GM23248 (cell line): Measurements from ENCODE around the gene NAA80. TPM values are rescaled to one million over a fixed set of nuclear protein-coding genes. Genes with fewer than 3 reads are reported as not detected.
A peak's percentile ranks its signal among the peaks of the same experiment; 100 is the strongest.

Source experiments
- DNase-seq: peaks from one replicate; pipeline ENCODE4 v3.0.0-alpha.2; 2015
- H2AFZ ChIP-seq: fragments of 200-600 bp; sonication (generic); 2 replicates; pipeline ENCODE4 v1.6.1; 2016; ENCODE audit warnings: antibody characterized with exemption
- H3F3A ChIP-seq: fragments of 200-600 bp; sonication (generic); 2 replicates; pipeline ENCODE4 v1.6.1; 2016; ENCODE audit warnings: mild to moderate bottlenecking, antibody characterized with exemption, mixed run types; ENCODE audit not compliant: insufficient read depth
- H3K27ac ChIP-seq: fragments of 200-600 bp; sonication (generic); 2 replicates; pipeline ENCODE4 v1.5.1; 2016; ENCODE audit warnings: mild to moderate bottlenecking
- H3K27me3 ChIP-seq: fragments of 200-600 bp; sonication (generic); replicated peaks from 2 replicates; pipeline ENCODE4 v1.6.1; 2016; ENCODE audit warnings: mild to moderate bottlenecking; ENCODE audit not compliant: insufficient read depth
- H3K36me3 ChIP-seq: fragments of 200-600 bp; sonication (generic); 2 replicates; pipeline ENCODE4 v1.6.1; 2016; ENCODE audit warnings: low read depth, mild to moderate bottlenecking
- H3K4me1 ChIP-seq: fragments of 200-600 bp; sonication (generic); 2 replicates; pipeline ENCODE4 v1.6.1; 2016; ENCODE audit warnings: mild to moderate bottlenecking; ENCODE audit not compliant: insufficient read depth
- H3K4me2 ChIP-seq: fragments of 200-600 bp; sonication (generic); one replicate; pipeline ENCODE4 v1.6.1; 2016; ENCODE audit warnings: mild to moderate bottlenecking; ENCODE audit not compliant: unreplicated experiment
- H3K4me3 ChIP-seq: fragments of 200-600 bp; sonication (generic); 2 replicates; pipeline ENCODE4 v1.5.1; 2016; ENCODE audit warnings: mild to moderate bottlenecking
- H3K79me2 ChIP-seq: fragments of 200-600 bp; sonication (generic); 2 replicates; pipeline ENCODE4 v1.6.1; 2016; ENCODE audit warnings: mild to moderate bottlenecking; ENCODE audit not compliant: insufficient read depth
- H3K9ac ChIP-seq: fragments of 200-600 bp; sonication (generic); 2 replicates; pipeline ENCODE4 v1.6.1; 2016; ENCODE audit warnings: mild to moderate bottlenecking
- H3K9me2 ChIP-seq: fragments of 200-600 bp; sonication (generic); 2 replicates; pipeline ENCODE4 v1.6.1; 2016; ENCODE audit warnings: mixed run types, mild to moderate bottlenecking, moderate library complexity; ENCODE audit not compliant: insufficient read depth
- H3K9me3 ChIP-seq: fragments of 200-600 bp; sonication (generic); one replicate; pipeline ENCODE4 v1.6.1; 2017; ENCODE audit warnings: low read depth
- H4K20me1 ChIP-seq: fragments of 200-600 bp; sonication (generic); 2 replicates; pipeline ENCODE4 v1.6.0; 2016; ENCODE audit not compliant: insufficient read depth
- EZH2 ChIP-seq: fragments of 200-600 bp; sonication (generic); IDR thresholded peaks from 2 replicates; pipeline ENCODE4 v1.6.1; 2018; ENCODE audit warnings: antibody characterized with exemption, mild to moderate bottlenecking; ENCODE audit not compliant: insufficient read depth, poor library complexity, severe bottlenecking
- EZH2phosphoT487 ChIP-seq: fragments of 200-600 bp; sonication (generic); IDR thresholded peaks from 2 replicates; pipeline ENCODE4 v1.6.1; 2018; ENCODE audit warnings: antibody characterized with exemption, moderate library complexity, mild to moderate bottlenecking, low read depth; ENCODE audit not compliant: insufficient read depth
- WGBS, 2 experiments: methylation state at CpG; one replicate each; pipeline ENCODE4 v1.1.6; 2015 to 2017; ENCODE audit warnings: low lambda C conversion rate in 2 of 2, low coverage in 1 of 2; ENCODE audit errors: missing lambda C conversion rate in 2 of 2; 5-methylcytosine and 5-hydroxymethylcytosine counted together
- in situ Hi-C: fragments of 300-500 bp; cut with MboI; formaldehyde crosslinking; loops from 2 replicates; pipeline ENCODE4 v1.15.0; 2020
- polyA plus RNA-seq: library from polyadenylated mRNA; unstranded; fragments of >200 nt; fragmentation: Nextera tagmentation; extraction: Ambion mirVana; gene quantifications from 2 replicates; pipeline ENCODE4 v1.2.1, GENCODE V29; 2016
- total RNA-seq: library from RNA; depleted of rRNA; stranded (reverse); fragments of >200 nt; shearing (Covaris generic); gene quantifications from 2 replicates; pipeline ENCODE4 v1.2.3, GENCODE V29; 2014

The NAA80 gene
- total and polyA plus RNA-seq, 2 experiments from 2014 or later, result 7.8 to 10.8 TPM

DNA sequence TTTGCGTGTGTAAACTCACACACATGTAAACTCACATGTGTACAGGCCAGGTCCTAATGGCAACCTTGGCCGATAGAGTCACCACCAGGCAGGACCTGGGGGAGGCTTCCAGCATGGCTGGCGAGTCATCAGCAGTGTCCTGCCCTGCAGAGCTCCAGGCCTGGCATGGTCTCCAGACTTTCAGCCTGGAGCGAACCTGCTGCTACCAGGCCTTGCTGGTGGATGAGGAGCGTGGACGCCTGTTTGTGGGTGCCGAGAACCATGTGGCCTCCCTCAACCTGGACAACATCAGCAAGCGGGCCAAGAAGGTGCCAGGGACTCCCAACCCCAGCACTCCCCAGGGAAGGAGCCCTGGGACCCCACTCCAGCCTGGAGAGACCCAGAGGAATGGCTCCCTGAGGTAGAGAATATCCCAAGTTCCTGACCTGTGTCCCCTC lies 29.2 kb downstream of the NAA80 start:
- Histone ChIP-seq H3K4me1 (peaks cover 31% of the 10 kb centered on the region), H3K4me3 (no peak overlapping the region), H3K4me2 (peak overlapping the region; percentile 58), H3K79me2 (no peaks in the 10 kb centered on the region), H2AFZ (no peak overlapping the region), H3K27ac (no peak overlapping the region), H4K20me1 (no peaks in the 10 kb centered on the region), H3K9me2 (no peaks in the 10 kb centered on the region), H3K36me3 (no peaks in the 10 kb centered on the region), H3K27me3 (no peaks in the 10 kb centered on the region), H3F3A (peaks cover 13% of the 10 kb centered on the region; the same call in 1 of the 2 replicates), H3K9me3 (no peaks in the 10 kb centered on the region), H3K9ac (peak overlapping the region; percentile 43; the same call in 1 of the 2 replicates)
- in situ Hi-C loops, result loop anchor here (5.0 kb wide), 1 partner anchor 73 kb away; no protein-coding TSS in a partner anchor
- TF ChIP-seq EZH2phosphoT487 (no peak), EZH2 (no peak)
- DNase-seq, result peak; percentile 90
- WGBS, 2 experiments, result 60 to 65% methylated on average over 8 of the region's 8 CpGs

DNA sequence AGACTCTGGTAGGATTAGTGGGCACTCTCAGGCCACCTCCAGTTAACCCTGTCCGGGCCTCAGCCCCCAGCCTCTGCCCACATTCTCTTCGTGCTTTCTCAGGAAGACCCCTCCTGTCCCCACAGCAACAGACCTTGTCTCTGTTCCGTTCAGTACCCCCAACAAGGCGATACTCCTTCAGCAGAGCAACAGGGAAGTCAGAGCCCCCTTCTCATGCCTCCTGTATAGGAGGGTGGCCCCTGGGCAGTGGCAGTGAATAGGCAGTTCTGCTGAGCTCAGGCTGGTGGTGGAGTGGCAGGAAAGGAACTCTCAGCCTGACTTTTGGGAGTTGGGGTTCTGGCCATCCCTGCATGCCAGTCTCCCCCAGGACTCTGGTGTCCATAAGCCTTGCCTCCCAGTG lies 29.7 kb downstream of the NAA80 start:
- no peak for DNase-seq
- H3K4me1 ChIP-seq, result peaks cover 36% of the 10 kb centered on the region
- peak overlapping the region; percentile 36; the same call in 1 of the 2 replicates for H3K9ac ChIP-seq

DNA sequence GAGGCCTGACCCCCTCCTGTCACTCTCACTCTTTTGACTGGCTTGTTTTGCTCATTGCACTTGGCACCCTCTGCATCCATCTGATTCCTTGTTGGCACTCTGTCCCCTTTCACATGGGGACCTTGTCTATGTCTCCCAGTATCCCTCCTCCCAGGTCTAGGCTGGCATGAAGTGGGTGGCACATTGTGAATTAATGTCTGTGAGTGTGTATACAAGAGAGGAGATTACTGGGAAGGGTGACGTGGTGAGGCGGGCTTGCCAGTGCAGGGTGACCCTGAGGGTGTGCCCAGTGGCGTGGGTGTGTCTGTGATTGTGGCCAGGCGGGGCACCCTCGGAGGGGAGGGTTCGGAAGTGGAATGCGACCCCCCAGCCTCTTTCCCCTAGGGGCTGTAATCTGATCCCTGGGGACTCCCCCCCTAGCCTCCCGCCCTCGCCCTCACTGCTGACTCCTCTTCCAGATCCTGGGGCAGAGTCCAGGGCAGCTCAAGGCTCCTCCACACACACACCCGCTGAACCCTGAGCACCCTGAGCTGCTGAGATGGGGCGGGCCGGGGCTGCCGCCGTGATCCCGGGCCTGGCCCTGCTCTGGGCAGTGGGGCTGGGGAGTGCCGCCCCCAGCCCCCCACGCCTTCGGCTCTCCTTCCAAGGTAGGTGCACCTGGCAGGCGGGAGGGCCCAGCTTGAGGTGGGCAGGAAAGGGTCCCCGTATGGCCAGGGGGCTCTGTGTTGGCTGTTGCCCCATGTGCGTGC lies 30.3 kb downstream of the NAA80 start, which contains the start of gene SEMA3B:
SEMA3B (plus strand) TSS at position 445 of the 749 bp plus-strand sequence; CDS start at position 539, 94 bp downstream.
- WGBS, 2 experiments, result 8 to 9% methylated on average over 18 to 21 of the region's 21 CpGs
- Histone ChIP-seq H3K27me3 (no peaks in the 10 kb centered on the region), H3K79me2 (no peaks in the 10 kb centered on the region), H4K20me1 (no peaks in the 10 kb centered on the region), H3K4me2 (peak within 1 kb of the TSS; percentile 58), H3K9me3 (no peaks in the 10 kb centered on the region), H3K4me1 (peaks cover 42% of the 10 kb centered on the region), H3K36me3 (no peaks in the 10 kb centered on the region), H2AFZ (no peak within 1 kb of the TSS), H3F3A (peaks cover 13% of the 10 kb centered on the region; the same call in 1 of the 2 replicates), H3K4me3 (peak within 1 kb of the TSS; percentile 43; the same call in 1 of the 2 replicates), H3K9ac (peak within 1 kb of the TSS; percentile 36; the same call in 1 of the 2 replicates), H3K9me2 (no peaks in the 10 kb centered on the region), H3K27ac (peak within 1 kb of the TSS; percentile 35; the same call in 1 of the 2 replicates)
- TF ChIP-seq EZH2 (no peak), EZH2phosphoT487 (no peak)
- in situ Hi-C loops, result no loop called here
- peak; percentile 74 for DNase-seq

More for the DNA sequence above, 29.7 kb downstream of the NAA80 start:
- H3K4me2 ChIP-seq, result peak overlapping the region; percentile 58
- peak overlapping the region; percentile 43; the same call in 1 of the 2 replicates for H3K4me3 ChIP-seq
- no peaks in the 10 kb centered on the region for H3K9me3 ChIP-seq
- H3K79me2 ChIP-seq, result no peaks in the 10 kb centered on the region
- in situ Hi-C loops, result no loop called here
- WGBS, 2 experiments, result 44 to 51% methylated on average over 4 of the region's 4 CpGs
- TF ChIP-seq EZH2 (no peak), EZH2phosphoT487 (no peak)
- peaks cover 13% of the 10 kb centered on the region; the same call in 1 of the 2 replicates for H3F3A ChIP-seq
- H3K27me3 ChIP-seq, result no peaks in the 10 kb centered on the region
- H3K27ac ChIP-seq, result no peak overlapping the region; the same call in 1 of the 2 replicates
- no peaks in the 10 kb centered on the region for H4K20me1 ChIP-seq
- no peaks in the 10 kb centered on the region for H3K9me2 ChIP-seq
- no peak overlapping the region for H2AFZ ChIP-seq
- H3K36me3 ChIP-seq, result no peaks in the 10 kb centered on the region

DNA sequence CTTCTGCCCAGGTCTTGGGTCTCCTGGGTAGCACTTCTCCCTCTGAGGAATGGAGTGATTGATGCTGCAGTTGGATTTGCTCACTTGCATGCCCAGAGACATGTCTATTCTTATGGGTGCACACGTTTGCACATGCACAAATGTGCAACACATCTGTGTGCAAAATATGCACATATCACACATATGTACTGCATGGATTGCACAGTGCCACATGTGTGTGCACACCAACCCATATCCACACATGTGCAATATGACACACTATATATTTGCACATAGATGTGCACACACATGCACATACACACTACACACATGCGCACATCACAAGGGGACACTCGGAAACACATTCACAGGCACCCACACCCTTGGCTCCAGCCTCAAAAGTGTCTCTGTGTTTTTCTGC lies 30.9 kb downstream of the NAA80 start:
- TF ChIP-seq EZH2phosphoT487 (no peak), EZH2 (no peak)
- H3K4me2 ChIP-seq, result no peak overlapping the region
- in situ Hi-C loops, result no loop called here

More for the DNA sequence above, 30.9 kb downstream of the NAA80 start:
- H3K9me3 ChIP-seq, result no peaks in the 10 kb centered on the region
- H3K4me3 ChIP-seq, result no peak overlapping the region
- no peaks in the 10 kb centered on the region for H3K9me2 ChIP-seq
- H3K79me2 ChIP-seq, result no peaks in the 10 kb centered on the region
- no peak overlapping the region for H2AFZ ChIP-seq
- DNase-seq, result no peak
- peaks cover 43% of the 10 kb centered on the region for H3K4me1 ChIP-seq
- no peaks in the 10 kb centered on the region for H3K36me3 ChIP-seq
- 19 to 25% methylated on average over 3 of the region's 3 CpGs for WGBS, 2 experiments
- H3K9ac ChIP-seq, result 0 out of 2 replicates have a peak overlapping the region, but pooled peaks have one; percentile 36
- H4K20me1 ChIP-seq, result no peaks in the 10 kb centered on the region
- H3K27me3 ChIP-seq, result no peaks in the 10 kb centered on the region
- H3K27ac ChIP-seq, result peak overlapping the region; percentile 35; the same call in 1 of the 2 replicates
- H3F3A ChIP-seq, result peaks cover 13% of the 10 kb centered on the region; the same call in 1 of the 2 replicates
